ENCODE results near the gene GAD2.

- TF ChIP-seq CTCF (conservative IDR thresholded peaks at IDR 0.05; ENCODE audit: low read depth in 2 of 2) (no peak), EZH2phosphoT487 (IDR thresholded peaks at IDR 0.05; ENCODE audit: unreplicated experiment) (no peak), EZH2 (IDR thresholded peaks at IDR 0.05; ENCODE audit: low read depth, unreplicated experiment) (no peak), REST (IDR thresholded peaks at IDR 0.05; ENCODE audit: unreplicated experiment) (no peak)
Measured at GRCh38 chr10:26213157-26213800, 3.3 kb upstream of the GAD2 start.

Measured in GM23338 (cell line).